ENCODE data around the gene PRXL2B. TPM values are rescaled to one million over a fixed set of nuclear protein-coding genes. Genes with fewer than 3 reads are reported as not detected.
A peak's percentile ranks its signal among the peaks of the same experiment; 100 is the strongest.
"Not testable (repeated sequence)": the region's sequence is repeated elsewhere in the genome, so short reads cannot be mapped to it uniquely, and the experiment has no call there.

PRXL2B gene
- total RNA-seq, 1 experiment from 2014 or later = 31.0 TPM

GRCh38 chr1:2546515-2547209 is 39.9 kb upstream of the PRXL2B start:
- intact Hi-C loops (cut with micrococcal nuclease; ENCODE audit: unreplicated experiment) = loop anchor here (10.0 kb wide), 1 partner anchor 352 kb away; the partner anchor contains the start of gene FAAP20
- no peak for TF ChIP-seq CTCF (IDR thresholded peaks at IDR 0.05; ENCODE audit: unreplicated experiment)
- no peaks in the 10 kb centered on the region for H3K27me3 Mint-ChIP-seq (ENCODE audit: unreplicated experiment)
- peaks cover 15% of the 10 kb centered on the region for H3K36me3 Mint-ChIP-seq (ENCODE audit: insufficient read depth, unreplicated experiment)
- no peaks in the 10 kb centered on the region for H3K4me1 Mint-ChIP-seq (ENCODE audit: low read depth, unreplicated experiment)
- H3K4me3 Mint-ChIP-seq (ENCODE audit: low read depth, unreplicated experiment) = peak overlapping the region; percentile 80
- CTCF ChIA-PET = interaction anchor here (0.8 to 3.3 kb wide), 7 partner anchors 20 to 352 kb away, joined by 3 to 19 read pairs (median 5); partner anchors contain the start of genes FAAP20 and PANK4
- BruUV-seq (replicated peaks) = TSS peak; percentile 89
- H3K27ac Mint-ChIP-seq (ENCODE audit: unreplicated experiment) = peak overlapping the region; percentile 53
- DNase-seq = peak; percentile 85
- no peaks in the 10 kb centered on the region for H3K9me3 Mint-ChIP-seq (ENCODE audit: low read depth, unreplicated experiment)

DNA sequence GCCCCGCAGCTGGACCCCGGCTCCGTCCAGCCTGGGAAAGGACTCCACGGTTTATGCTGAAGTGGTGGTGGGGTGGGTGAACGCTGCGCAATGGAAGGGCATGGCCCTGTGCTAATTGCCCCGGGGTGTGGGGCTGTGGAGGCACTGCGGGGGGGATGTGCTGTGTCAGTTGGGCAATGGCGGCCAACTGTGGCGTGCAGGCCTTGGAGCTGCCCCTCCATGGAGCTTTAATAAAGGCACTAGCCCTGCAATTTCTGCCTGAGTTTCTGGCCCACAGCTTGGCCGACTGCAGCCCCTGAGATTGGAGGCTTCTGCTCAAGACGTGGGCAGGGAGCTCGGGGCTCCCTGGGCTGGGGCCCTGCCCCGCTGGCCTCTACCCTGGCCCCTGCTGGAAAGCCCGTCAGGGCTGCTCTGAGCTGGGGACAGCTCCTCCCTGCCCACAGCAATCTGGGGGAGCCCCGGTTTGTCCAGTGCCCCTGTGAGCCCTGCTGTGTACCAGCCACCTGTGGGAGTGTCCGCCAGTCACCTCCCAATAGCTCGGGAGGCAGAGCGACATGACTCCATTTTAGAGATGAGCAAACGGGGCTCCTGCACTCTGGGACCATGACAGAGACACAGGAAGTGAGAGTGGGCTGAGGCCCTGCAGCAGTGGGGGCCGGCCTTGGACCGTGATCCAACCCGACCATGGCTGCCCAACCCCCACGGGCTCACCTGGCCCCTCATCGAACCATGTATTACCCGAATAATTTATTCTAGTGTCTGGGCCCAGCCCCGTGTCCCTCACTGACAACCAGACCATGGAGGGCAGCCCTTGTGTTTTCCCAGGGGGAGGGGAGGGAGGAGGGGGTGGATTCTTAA is 39.1 kb upstream of the PRXL2B start:
- Mint-ChIP-seq H3K27me3 (ENCODE audit: unreplicated experiment) (no peaks in the 10 kb centered on the region), H3K36me3 (ENCODE audit: insufficient read depth, unreplicated experiment) (peaks cover 15% of the 10 kb centered on the region), H3K27ac (ENCODE audit: unreplicated experiment) (peak overlapping the region; percentile 53), H3K4me3 (ENCODE audit: low read depth, unreplicated experiment) (peak overlapping the region; percentile 80), H3K9me3 (ENCODE audit: low read depth, unreplicated experiment) (no peaks in the 10 kb centered on the region), H3K4me1 (ENCODE audit: low read depth, unreplicated experiment) (no peaks in the 10 kb centered on the region)
- no peak for DNase-seq
- intact Hi-C loops (cut with micrococcal nuclease; ENCODE audit: unreplicated experiment) = loop anchor here (1.0 to 10.0 kb wide), 2 partner anchors 133 to 353 kb away; partner anchors contain the start of gene FAAP20
- CTCF ChIA-PET = interaction anchor here (0.8 to 3.3 kb wide), 6 partner anchors 21 to 353 kb away, joined by 3 to 19 read pairs (median 4); partner anchors contain the start of genes FAAP20 and PANK4
- no peak for TF ChIP-seq CTCF (IDR thresholded peaks at IDR 0.05; ENCODE audit: unreplicated experiment)
- no TSS peak for BruUV-seq (replicated peaks)

DNA sequence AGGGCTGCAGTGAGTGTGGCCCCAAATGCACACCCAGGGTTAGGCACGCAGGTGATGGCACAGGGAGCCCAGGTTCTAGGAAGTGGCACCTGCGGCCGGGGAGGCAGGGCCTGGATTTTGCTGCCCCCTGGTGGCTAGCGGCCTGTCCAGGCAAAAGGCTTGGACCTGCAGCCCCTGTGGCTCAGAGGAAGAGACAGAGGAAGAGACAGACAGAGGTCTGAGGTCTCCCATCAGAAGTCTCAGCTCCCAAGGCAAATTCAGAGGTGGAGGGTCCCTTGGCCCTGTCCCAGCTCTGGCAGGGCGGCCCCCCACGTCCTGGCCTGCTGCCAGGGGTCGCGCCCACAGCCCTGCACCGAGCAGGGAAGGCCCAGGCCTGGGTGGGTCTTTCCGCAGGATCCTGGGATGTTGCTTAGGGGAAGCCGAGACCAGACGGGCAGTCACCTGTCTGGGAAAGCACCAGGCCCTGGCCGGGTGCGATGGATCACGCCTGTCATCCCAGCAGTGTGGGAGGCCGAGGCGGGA is 38.4 kb upstream of the PRXL2B start:
- intact Hi-C loops (cut with micrococcal nuclease; ENCODE audit: unreplicated experiment) = loop anchor here (1.0 to 10.0 kb wide), 2 partner anchors 134 to 353 kb away; partner anchors contain the start of gene FAAP20
- TF ChIP-seq CTCF (IDR thresholded peaks at IDR 0.05; ENCODE audit: unreplicated experiment) = peak; percentile 83
- Mint-ChIP-seq H3K27me3 (ENCODE audit: unreplicated experiment) (no peaks in the 10 kb centered on the region), H3K4me1 (ENCODE audit: low read depth, unreplicated experiment) (no peaks in the 10 kb centered on the region), H3K36me3 (ENCODE audit: insufficient read depth, unreplicated experiment) (peaks cover 15% of the 10 kb centered on the region), H3K9me3 (ENCODE audit: low read depth, unreplicated experiment) (no peaks in the 10 kb centered on the region), H3K4me3 (ENCODE audit: low read depth, unreplicated experiment) (peak overlapping the region; percentile 80), H3K27ac (ENCODE audit: unreplicated experiment) (no peak overlapping the region)
- DNase-seq = peak; percentile 87
- no TSS peak for BruUV-seq (replicated peaks)
- CTCF ChIA-PET = interaction anchor here (0.7 to 3.3 kb wide), 7 partner anchors 13 to 353 kb away, joined by 3 to 19 read pairs (median 5); partner anchors contain the start of genes FAAP20 and PANK4

DNA sequence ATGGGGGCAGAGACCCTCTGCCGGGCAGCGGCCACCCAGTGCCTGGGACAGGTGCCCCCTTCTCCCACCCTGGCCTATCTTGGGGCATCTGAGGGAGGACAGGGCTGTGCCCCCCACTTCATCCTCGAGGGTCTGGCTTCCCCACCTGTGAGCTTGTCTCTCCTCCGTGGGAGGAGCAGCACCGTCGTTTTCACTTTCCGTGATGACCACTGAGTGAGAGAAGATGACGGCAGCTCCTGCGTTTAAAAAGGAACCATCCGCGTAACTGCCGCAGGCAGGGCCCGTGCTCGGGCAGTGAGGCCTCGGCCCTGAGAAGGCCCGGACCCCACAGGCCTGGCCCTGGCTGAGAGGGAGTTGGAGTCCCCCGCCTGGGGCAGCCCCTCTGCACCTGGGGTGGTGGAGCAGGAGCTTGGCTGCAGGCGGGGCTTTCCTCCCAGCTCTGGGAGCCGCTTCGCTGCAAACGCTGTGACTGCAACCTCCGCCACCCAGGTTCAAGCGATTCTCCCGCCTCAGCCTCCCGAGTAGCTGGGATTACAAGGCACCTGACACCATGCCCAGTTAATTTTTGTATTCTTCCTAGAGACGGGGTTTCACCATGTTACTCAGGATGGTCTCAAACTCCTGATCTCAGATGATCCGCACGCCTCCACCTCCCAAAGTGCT is 37.1 kb upstream of the PRXL2B start:
- H3K4me1 Mint-ChIP-seq (ENCODE audit: low read depth, unreplicated experiment); H3K27me3 Mint-ChIP-seq (ENCODE audit: unreplicated experiment); H3K27ac Mint-ChIP-seq (ENCODE audit: unreplicated experiment); H3K4me3 Mint-ChIP-seq (ENCODE audit: low read depth, unreplicated experiment); DNase-seq; H3K9me3 Mint-ChIP-seq (ENCODE audit: low read depth, unreplicated experiment); CTCF ChIA-PET; BruUV-seq (replicated peaks): not testable (repeated sequence)
- intact Hi-C loops (cut with micrococcal nuclease; ENCODE audit: unreplicated experiment) = loop anchor here (10.0 kb wide), 1 partner anchor 355 kb away; the partner anchor contains the start of gene FAAP20
- H3K36me3 Mint-ChIP-seq (ENCODE audit: insufficient read depth, unreplicated experiment) = peaks cover 15% of the 10 kb centered on the region

DNA sequence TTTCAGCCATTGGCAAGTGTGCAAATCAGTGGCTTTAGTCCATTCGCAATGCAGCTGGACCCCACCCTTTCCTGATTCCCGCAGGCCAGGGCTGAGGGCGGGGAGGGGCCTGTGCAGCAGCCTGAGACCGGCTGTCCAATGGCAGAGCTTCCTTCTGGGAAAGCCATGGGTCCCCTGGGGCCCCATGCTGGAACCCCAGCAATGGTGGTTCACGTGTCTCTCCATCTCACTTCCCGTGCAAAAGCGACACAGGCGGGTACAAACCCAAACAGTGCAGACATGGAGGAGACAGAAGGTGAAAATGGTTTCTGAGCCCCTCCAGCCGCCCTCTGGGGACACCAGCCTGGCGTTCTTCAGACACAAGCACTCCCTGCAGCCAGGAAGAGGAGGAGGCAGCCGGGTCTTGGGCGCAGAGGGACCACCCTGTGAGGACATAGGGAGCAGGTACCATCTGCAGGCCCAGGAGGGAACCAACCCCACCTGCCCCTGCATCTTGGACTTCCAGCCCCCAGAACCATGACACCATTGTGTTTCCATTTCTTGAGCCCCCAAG is 36.2 kb upstream of the PRXL2B start:
- peaks cover 15% of the 10 kb centered on the region for H3K36me3 Mint-ChIP-seq (ENCODE audit: insufficient read depth, unreplicated experiment)
- H3K4me1 Mint-ChIP-seq (ENCODE audit: low read depth, unreplicated experiment); BruUV-seq (replicated peaks); H3K9me3 Mint-ChIP-seq (ENCODE audit: low read depth, unreplicated experiment); H3K4me3 Mint-ChIP-seq (ENCODE audit: low read depth, unreplicated experiment); H3K27me3 Mint-ChIP-seq (ENCODE audit: unreplicated experiment); DNase-seq; H3K27ac Mint-ChIP-seq (ENCODE audit: unreplicated experiment); CTCF ChIA-PET; intact Hi-C loops (cut with micrococcal nuclease; ENCODE audit: unreplicated experiment): not testable (repeated sequence)

GRCh38 chr1:2551544-2551943 is 35.0 kb upstream of the PRXL2B start:
- H3K27me3 Mint-ChIP-seq (ENCODE audit: unreplicated experiment); H3K4me1 Mint-ChIP-seq (ENCODE audit: low read depth, unreplicated experiment); CTCF ChIA-PET: not testable (repeated sequence)

More at GRCh38 chr1:2551544-2551943, 35.0 kb upstream of the PRXL2B start:
- intact Hi-C loops (cut with micrococcal nuclease; ENCODE audit: unreplicated experiment); BruUV-seq (replicated peaks); DNase-seq; H3K9me3 Mint-ChIP-seq (ENCODE audit: low read depth, unreplicated experiment); H3K27ac Mint-ChIP-seq (ENCODE audit: unreplicated experiment); H3K4me3 Mint-ChIP-seq (ENCODE audit: low read depth, unreplicated experiment): not testable (repeated sequence)
- H3K36me3 Mint-ChIP-seq (ENCODE audit: insufficient read depth, unreplicated experiment) = peaks cover 17% of the 10 kb centered on the region
